Progenitor cell of endocrine pancreas (in vitro differentiated cells): Measurements from ENCODE around the gene TTC33. TPM values are rescaled to one million over a fixed set of nuclear protein-coding genes. Genes with fewer than 3 reads are reported as not detected.

Source experiments
- DNase-seq: peaks from one replicate; pipeline ENCODE4 v3.0.0; 2021; ENCODE audit warnings: low spot score; ENCODE audit not compliant: unreplicated experiment
- H3K27ac Mint-ChIP-seq: 2 replicates; pipeline ENCODE4 v1.8.0; 2021; ENCODE audit warnings: mild to moderate bottlenecking, moderate library complexity, mixed read lengths
- H3K27me3 Mint-ChIP-seq: 2 replicates; pipeline ENCODE4 v1.8.0; 2021; ENCODE audit warnings: mixed read lengths
- H3K36me3 Mint-ChIP-seq: 2 replicates; pipeline ENCODE4 v1.8.0; 2022; ENCODE audit warnings: mixed read lengths; ENCODE audit not compliant: insufficient read depth
- H3K4me1 Mint-ChIP-seq: 2 replicates; pipeline ENCODE4 v1.8.0; 2021; ENCODE audit warnings: low read depth, mixed read lengths
- H3K4me3 Mint-ChIP-seq: 2 replicates; pipeline ENCODE4 v1.8.0; 2021; ENCODE audit warnings: low read depth, mild to moderate bottlenecking, moderate library complexity, mixed read lengths
- H3K9me3 Mint-ChIP-seq: 2 replicates; pipeline ENCODE4 v1.8.0; 2021; ENCODE audit warnings: low read depth, mixed read lengths
- total RNA-seq: library from RNA; stranded (reverse); gene quantifications from 2 replicates; pipeline ENCODE4 v1.2.1, GENCODE V29; 2021
- TF ChIP-seq, protein P1 (sequence below): fragments of 200-600 bp; sonication (generic); IDR thresholded peaks from one replicate; pipeline ENCODE4 v1.5.0; 2021; ENCODE audit warnings: antibody characterized with exemption, mild to moderate bottlenecking; ENCODE audit not compliant: unreplicated experiment

Gene TTC33
- total RNA-seq, 1 donor from 2014 or later, result 25.4 TPM

- H3K4me1 Mint-ChIP-seq, result peaks cover 2% of the 10 kb centered on the region
- H3K27me3 Mint-ChIP-seq, result no peaks in the 10 kb centered on the region
- DNase-seq, result no peak
- no peaks in the 10 kb centered on the region for H3K9me3 Mint-ChIP-seq
- H3K4me3 Mint-ChIP-seq, result no peak overlapping the region
- no peak overlapping the region for H3K27ac Mint-ChIP-seq
- H3K36me3 Mint-ChIP-seq, result no peaks in the 10 kb centered on the region
- TF ChIP-seq, protein P1, sequence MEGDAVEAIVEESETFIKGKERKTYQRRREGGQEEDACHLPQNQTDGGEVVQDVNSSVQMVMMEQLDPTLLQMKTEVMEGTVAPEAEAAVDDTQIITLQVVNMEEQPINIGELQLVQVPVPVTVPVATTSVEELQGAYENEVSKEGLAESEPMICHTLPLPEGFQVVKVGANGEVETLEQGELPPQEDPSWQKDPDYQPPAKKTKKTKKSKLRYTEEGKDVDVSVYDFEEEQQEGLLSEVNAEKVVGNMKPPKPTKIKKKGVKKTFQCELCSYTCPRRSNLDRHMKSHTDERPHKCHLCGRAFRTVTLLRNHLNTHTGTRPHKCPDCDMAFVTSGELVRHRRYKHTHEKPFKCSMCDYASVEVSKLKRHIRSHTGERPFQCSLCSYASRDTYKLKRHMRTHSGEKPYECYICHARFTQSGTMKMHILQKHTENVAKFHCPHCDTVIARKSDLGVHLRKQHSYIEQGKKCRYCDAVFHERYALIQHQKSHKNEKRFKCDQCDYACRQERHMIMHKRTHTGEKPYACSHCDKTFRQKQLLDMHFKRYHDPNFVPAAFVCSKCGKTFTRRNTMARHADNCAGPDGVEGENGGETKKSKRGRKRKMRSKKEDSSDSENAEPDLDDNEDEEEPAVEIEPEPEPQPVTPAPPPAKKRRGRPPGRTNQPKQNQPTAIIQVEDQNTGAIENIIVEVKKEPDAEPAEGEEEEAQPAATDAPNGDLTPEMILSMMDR, result no peak
Observed at GRCh38 chr5:40492056-40492455, 263.7 kb downstream of the TTC33 start.

GRCh38 chr5:40491644-40492043 is 264.1 kb downstream of the TTC33 start:
- Mint-ChIP-seq H3K4me1 (peaks cover 6% of the 10 kb centered on the region), H3K9me3 (no peaks in the 10 kb centered on the region), H3K27ac (no peak overlapping the region), H3K27me3 (no peaks in the 10 kb centered on the region), H3K4me3 (no peak overlapping the region), H3K36me3 (no peaks in the 10 kb centered on the region)
- TF ChIP-seq, protein P1, result no peak
- DNase-seq, result no peak

DNA sequence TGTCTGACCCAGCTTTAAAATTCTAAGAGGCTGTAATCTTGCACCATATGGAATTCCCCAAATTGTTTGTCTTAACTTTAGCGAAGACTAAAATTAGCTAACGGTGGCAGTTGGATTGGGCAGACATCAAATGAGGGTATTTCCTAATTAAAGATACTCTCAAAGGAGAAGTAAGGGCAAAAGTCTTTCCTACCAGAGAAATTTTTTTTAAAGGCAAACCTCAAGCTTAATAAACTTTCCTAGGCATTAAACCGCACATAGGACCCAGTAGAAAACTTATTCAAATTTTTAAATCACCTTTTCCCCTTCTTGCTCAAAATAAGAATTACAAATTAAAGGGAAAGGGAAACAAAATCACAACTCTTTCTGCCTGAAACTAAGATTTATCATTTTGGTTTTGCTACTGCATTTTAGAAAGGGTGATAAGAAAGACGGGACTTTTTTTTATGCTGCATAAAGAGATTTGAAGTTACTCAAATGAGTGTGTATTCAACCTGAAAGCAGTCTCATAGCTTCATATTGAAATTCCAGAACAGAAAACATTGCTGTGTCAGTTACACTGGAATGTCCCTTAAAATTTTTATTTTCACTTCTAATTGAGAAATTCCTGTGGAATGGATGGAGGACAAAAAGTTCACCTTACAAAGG is 265.2 kb downstream of the TTC33 start:
- no peaks in the 10 kb centered on the region for H3K9me3 Mint-ChIP-seq
- H3K27me3 Mint-ChIP-seq, result no peaks in the 10 kb centered on the region
- no peak for DNase-seq
- no peak overlapping the region for H3K4me3 Mint-ChIP-seq
- H3K27ac Mint-ChIP-seq, result no peak overlapping the region
- H3K4me1 Mint-ChIP-seq, result peaks cover 7% of the 10 kb centered on the region
- TF ChIP-seq, protein P1, result no peak
- H3K36me3 Mint-ChIP-seq, result no peaks in the 10 kb centered on the region

DNA sequence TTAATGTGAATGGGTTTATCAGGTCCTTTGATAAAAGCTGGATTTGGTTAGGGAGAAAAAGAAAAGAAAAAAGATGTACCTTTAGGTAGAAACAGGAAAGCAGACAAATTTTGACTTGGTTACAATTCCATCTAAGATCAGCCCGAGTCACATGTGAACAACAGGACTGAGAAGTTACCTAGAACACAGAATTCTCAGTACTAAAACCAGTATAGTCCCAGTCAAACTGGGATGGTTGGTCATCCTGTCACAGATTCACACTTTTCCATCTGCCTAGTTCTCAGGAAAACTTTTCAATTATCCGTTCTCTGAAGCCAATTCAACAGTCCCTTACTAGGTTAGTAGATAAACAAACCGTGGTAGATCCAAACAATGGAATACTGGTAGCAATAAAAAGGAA is 266.3 kb downstream of the TTC33 start:
- H3K9me3 Mint-ChIP-seq, result no peaks in the 10 kb centered on the region
- H3K4me1 Mint-ChIP-seq, result peaks cover 12% of the 10 kb centered on the region
- no peak for DNase-seq
- H3K27me3 Mint-ChIP-seq, result no peaks in the 10 kb centered on the region
- no peak overlapping the region for H3K4me3 Mint-ChIP-seq
- H3K36me3 Mint-ChIP-seq, result no peaks in the 10 kb centered on the region
- H3K27ac Mint-ChIP-seq, result no peak overlapping the region
- TF ChIP-seq, protein P1, result no peak

GRCh38 chr5:40486437-40487275 is 269.1 kb downstream of the TTC33 start:
- no peaks in the 10 kb centered on the region for H3K27me3 Mint-ChIP-seq
- no peaks in the 10 kb centered on the region for H3K36me3 Mint-ChIP-seq
- TF ChIP-seq, protein P1, result no peak
- DNase-seq, result no peak
- H3K4me1 Mint-ChIP-seq, result peaks cover 14% of the 10 kb centered on the region
- no peak overlapping the region for H3K27ac Mint-ChIP-seq
- H3K9me3 Mint-ChIP-seq, result no peaks in the 10 kb centered on the region
- H3K4me3 Mint-ChIP-seq, result no peak overlapping the region
